ENCODE results near the gene CTSD.
"Not testable (repeated sequence)": the region's sequence is repeated elsewhere in the genome, so short reads cannot be mapped to it uniquely, and the experiment has no call there.

The CTSD gene

DNA sequence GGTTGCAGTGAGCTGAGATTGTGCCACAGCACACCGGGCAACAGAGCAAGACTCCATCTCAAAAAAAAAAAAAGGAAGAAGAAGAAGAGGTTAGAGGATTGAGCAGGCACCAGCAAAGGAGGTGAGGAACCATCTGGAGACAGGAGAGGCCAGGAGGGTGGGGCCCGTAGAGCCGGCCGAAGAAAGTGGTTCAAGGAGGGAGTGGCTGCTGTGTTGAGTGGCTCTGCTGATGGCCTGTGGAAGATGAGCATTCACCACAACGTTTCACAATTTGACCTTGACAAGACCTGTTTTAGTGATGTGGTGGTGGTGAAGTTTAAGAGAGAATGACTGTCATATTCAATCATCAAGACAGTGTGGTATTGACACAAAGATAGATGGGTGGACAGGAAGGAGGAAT is 6.8 kb upstream of the CTSD start:
- DNase-seq (ENCODE audit: low read depth in 4 of 4, low spot score in 1 of 4): no peak

- DNase-seq (ENCODE audit: low read depth in 4 of 4, low spot score in 1 of 4): no peak
These were observed 6.3 kb upstream of the CTSD start for GRCh38 chr11:1770061-1770460.

GRCh38 chr11:1769304-1769936 is 5.7 kb upstream of the CTSD start:
- DNase-seq (ENCODE audit: low read depth in 4 of 4, low spot score in 1 of 4): not testable (repeated sequence)

DNA sequence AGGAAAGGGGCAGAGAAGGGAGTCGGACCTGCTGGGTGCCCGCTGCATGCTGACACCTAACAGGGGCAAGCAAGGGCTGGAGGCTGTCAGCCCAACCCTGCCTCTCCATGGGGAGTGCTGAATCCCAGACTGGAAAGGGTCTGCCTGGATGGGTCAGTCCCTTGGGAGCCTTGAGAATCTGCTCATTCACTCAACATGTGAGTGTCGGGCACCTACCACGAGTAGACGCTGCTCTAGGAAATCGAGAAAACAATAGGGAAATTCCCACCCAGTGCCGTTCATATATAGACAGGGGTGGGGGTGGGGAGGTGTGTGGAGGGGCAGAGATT is 4.4 kb upstream of the CTSD start:
- DNase-seq (ENCODE audit: low read depth in 4 of 4, low spot score in 1 of 4): no peak

GRCh38 chr11:1767399-1768140 is 3.8 kb upstream of the CTSD start:
- DNase-seq (ENCODE audit: low read depth in 4 of 4, low spot score in 1 of 4): no peak

DNA sequence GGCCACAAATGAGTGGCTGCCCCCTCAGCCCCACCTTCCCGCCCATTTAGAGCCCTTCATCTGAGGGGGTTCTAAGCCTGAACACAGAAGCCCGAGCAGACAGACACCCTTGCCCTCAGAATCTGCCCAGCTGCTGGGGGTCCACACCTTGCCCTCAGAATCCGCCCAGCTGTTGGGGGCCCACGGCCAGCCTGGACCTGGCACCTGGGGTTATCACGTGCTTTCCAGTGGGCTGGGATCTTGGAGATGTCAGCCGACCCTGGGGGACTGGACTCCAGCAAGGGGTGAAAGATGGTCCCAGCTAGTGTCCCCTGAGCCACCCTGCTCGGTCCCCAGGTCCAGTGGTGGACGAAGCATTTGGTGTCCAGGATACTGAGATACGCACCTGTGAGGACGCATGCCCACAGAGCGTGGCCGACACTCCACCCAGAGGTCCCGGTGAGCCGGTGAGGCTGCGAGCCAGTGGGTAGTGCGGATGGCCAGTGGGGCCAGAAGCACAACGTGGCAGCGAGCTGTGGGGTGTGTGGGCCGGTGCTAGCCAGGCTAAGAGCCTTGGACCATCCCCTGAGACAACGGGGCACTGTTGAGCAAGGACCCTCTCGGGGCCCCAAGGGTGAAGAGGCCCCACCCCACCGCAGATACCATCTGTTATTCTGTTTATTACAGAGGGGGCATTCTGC is 3.1 kb upstream of the CTSD start:
- DNase-seq (ENCODE audit: low read depth in 4 of 4, low spot score in 1 of 4): no peak

- DNase-seq (ENCODE audit: low read depth in 4 of 4, low spot score in 1 of 4): no peak
These were observed 2.4 kb upstream of the CTSD start for GRCh38 chr11:1765871-1766718.

DNA sequence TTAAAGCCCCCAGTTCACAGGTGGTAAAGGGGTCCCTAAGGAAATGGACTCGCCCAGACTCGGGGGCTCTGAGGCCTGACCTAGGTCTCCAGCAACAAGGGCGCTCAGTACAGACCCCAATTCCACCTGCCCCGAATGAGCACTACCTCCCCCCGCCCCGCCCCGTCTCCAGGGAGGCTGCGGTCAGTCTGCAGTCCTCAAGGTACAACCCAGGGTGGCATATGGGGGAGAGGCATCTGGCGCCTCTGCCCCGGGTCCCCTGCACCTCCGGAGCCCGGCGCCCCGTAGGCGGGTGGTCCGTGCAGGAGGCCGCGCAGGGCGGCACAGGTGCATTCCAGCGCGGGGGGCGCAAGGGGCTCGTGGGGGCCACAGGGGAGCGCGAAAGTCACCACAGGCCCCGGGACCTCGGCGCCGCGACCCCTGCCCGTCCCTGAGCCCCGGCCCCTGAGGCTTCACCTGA is 361 bp downstream of the CTSD start:
- DNase-seq (ENCODE audit: low read depth in 4 of 4, low spot score in 1 of 4): no peak

GRCh38 chr11:1762537-1763302 is 1.0 kb downstream of the CTSD start:
- no peak for DNase-seq (ENCODE audit: low read depth in 4 of 4, low spot score in 1 of 4)

- DNase-seq (ENCODE audit: low read depth in 4 of 4, low spot score in 1 of 4): no peak
These were observed 1.7 kb downstream of the CTSD start for GRCh38 chr11:1761857-1762536.

- DNase-seq (ENCODE audit: low read depth in 4 of 4, low spot score in 1 of 4): no peak
These were observed 2.4 kb downstream of the CTSD start for GRCh38 chr11:1761110-1761856.

GRCh38 chr11:1760351-1761109 is 3.2 kb downstream of the CTSD start:
- no peak for DNase-seq (ENCODE audit: low read depth in 4 of 4, low spot score in 1 of 4)

- no peak for DNase-seq (ENCODE audit: low read depth in 4 of 4, low spot score in 1 of 4)
These were observed 3.9 kb downstream of the CTSD start for GRCh38 chr11:1759851-1760220.

- DNase-seq (ENCODE audit: low read depth in 4 of 4, low spot score in 1 of 4): no peak
These were observed 4.4 kb downstream of the CTSD start for GRCh38 chr11:1759151-1759850.

DNA sequence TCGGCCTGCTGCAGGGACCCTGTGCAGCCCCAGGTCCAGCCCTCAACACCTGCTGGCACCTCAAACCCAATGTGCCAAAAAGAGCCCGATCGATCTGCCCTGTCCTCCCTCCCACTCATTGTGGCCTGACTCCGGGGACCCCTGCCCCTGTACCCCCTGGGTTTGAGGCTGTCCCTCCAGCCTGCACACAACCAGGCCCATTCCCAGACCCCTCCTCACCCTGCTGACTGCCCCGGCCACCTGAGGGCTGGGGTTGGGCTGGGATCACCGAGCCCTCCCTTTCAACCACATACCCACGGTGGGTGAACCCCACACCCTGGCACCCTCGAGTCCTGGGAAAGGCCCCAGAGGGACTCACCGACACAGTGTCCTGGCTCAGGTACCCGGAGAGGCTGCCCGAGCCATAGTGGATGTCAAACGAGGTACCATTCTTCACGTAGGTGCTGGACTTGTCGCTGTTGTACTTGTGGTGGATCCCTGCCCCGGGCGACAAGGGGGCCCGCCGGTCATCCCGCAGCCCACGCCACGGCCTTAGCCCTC is 5.0 kb downstream of the CTSD start:
- DNase-seq (ENCODE audit: low read depth in 4 of 4, low spot score in 1 of 4): no peak

DNA sequence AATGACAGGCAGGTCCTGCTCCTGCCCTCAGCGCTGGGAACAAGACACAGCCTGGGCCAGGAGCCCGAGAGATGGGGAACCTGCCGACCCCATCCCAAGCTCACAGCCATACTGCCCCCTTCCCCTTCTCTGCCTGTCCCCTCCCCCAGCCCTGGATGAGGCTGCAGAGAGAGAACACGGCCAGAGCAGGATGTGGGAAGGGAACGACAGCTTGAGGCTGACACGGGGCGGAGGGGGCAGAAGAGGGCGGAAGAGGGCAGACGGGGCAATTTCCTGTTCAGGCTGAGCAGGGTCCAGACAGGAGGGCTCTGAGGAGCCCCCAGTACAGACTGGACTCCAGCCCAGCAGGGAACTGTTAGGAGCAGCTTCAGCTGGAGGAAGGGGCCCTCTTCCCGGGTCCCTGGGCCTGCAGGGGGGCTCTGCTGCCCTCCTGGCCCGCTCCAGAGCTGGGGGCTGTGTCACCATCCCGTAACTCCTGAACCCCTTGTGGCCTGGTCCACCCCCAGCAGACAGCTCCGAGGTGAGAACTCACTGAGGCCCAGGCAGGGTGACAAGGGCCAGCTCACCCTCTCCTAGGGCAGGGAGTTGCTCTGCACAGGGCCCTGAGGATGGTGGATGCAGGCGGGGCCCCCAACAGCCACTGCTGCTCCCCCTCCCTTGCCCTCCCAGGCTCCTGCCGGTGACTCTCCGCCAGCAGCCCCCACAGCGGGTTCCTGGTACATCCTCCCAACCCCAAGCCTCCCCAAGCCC is 5.7 kb downstream of the CTSD start:
- no peak for DNase-seq (ENCODE audit: low read depth in 4 of 4, low spot score in 1 of 4)
